K562 (cell line): ENCODE results near the gene SPAG9. TPM values are rescaled to one million over a fixed set of nuclear protein-coding genes. Genes with fewer than 3 reads are reported as not detected.

ENCODE experiments used
- CHD7 ChIP-seq: fragments of 200-600 bp; sonication (generic); IDR thresholded peaks from one replicate; pipeline ENCODE4 v1.6.1; 2012; ENCODE audit warnings: mild to moderate bottlenecking, low read depth, low read length, inconsistent platforms
- DMBX1 ChIP-seq: fragments of 250-450 bp; sonication (Bioruptor Pico); IDR thresholded peaks from 2 replicates; pipeline ENCODE4 v1.8.0; 2022; ENCODE audit warnings: inconsistent platforms, mild to moderate bottlenecking, moderate library complexity, borderline replicate concordance
- NR0B1 ChIP-seq: fragments of 450-650 bp; IDR thresholded peaks from one replicate; pipeline ENCODE4 v1.6.1; 2018; ENCODE audit warnings: mild to moderate bottlenecking, moderate library complexity; ENCODE audit not compliant: partially characterized antibody
- RBFOX2 ChIP-seq: fragments of 200-400 bp; formaldehyde crosslinking; IDR thresholded peaks from 2 replicates; pipeline ENCODE4 v1.6.1; 2017; ENCODE audit warnings: low read depth, mild to moderate bottlenecking, low read length, moderate library complexity
- RBM14 ChIP-seq: fragments of 200-400 bp; formaldehyde crosslinking; IDR thresholded peaks from 2 replicates; pipeline ENCODE4 v1.6.1; 2018; ENCODE audit warnings: low read depth, mild to moderate bottlenecking, low read length, moderate library complexity, borderline replicate concordance; ENCODE audit not compliant: insufficient read depth
- SMAD2 ChIP-seq: fragments of 150-350 bp; IDR thresholded peaks from 2 replicates; pipeline ENCODE4 v1.6.1; 2014; ENCODE audit warnings: low read depth, mild to moderate bottlenecking, low read length
- SP2 ChIP-seq: IDR thresholded peaks from 2 replicates; pipeline ENCODE4 v1.6.1; 2011; ENCODE audit warnings: mild to moderate bottlenecking, low read depth, low read length, moderate library complexity; ENCODE audit not compliant: poor library complexity, severe bottlenecking; ENCODE audit errors: extremely low read depth
- TFAM ChIP-seq: fragments of 250-450 bp; sonication (Bioruptor Pico); conservative IDR thresholded peaks from 2 replicates; pipeline ENCODE4 v1.5.0; 2021; ENCODE audit warnings: mild to moderate bottlenecking, moderate library complexity
- THRB ChIP-seq: fragments of 450-650 bp; formaldehyde crosslinking; conservative IDR thresholded peaks from 2 replicates; pipeline ENCODE4 v1.4.0; 2022; ENCODE audit warnings: mild to moderate bottlenecking, missing genetic modification characterization
- ZNF140 ChIP-seq: fragments of 250-450 bp; sonication (Bioruptor Pico); IDR thresholded peaks from 2 replicates; pipeline ENCODE4 v1.8.0; 2021; ENCODE audit warnings: moderate library complexity, mild to moderate bottlenecking, inconsistent platforms
- ZNF174 ChIP-seq: fragments of 250-450 bp; sonication (Bioruptor Pico); IDR thresholded peaks from 2 replicates; pipeline ENCODE4 v1.4.0; 2020; ENCODE audit warnings: mild to moderate bottlenecking
- polyA plus RNA-seq, 8 experiments: library from polyadenylated mRNA; depleted of rRNA in 4 of 8; stranded (reverse) in 5 of 8; unstranded in 3 of 8; fragments of >200 nt; fragmentation: Nextera tagmentation in 2 of 8; fragmentation: Illumina TruSeq in 1 of 8; extraction: Ambion mirVana in 2 of 8; extraction: Trizol in 1 of 8; gene quantifications; 2 replicates each; pipeline versions ENCODE4 v1.2.1 to v1.2.3, GENCODE V29; 2011 to 2014; ENCODE audit warnings: inconsistent platforms in 1 of 8, missing spikeins in 1 of 8
- total RNA-seq, 7 experiments: library from RNA; depleted of rRNA in 6 of 7; stranded (reverse); fragments of >200 nt in 6 of 7; fragmentation: Illumina TruSeq in 2 of 7; extraction: Trizol in 2 of 7; gene quantifications; 2 replicates each; pipeline versions ENCODE4 v1.2.1 to v1.2.3, GENCODE V29; 2011 to 2021; ENCODE audit warnings: low replicate concordance in 1 of 7

Gene SPAG9
- total and polyA plus RNA-seq, 9 of the 15 experiments (the other 6 are each of a cell fraction or from before 2014, with no cell fraction given), result 12.2 to 99.2 (median 58.2) TPM

- no peak for TF ChIP-seq CHD7
- TF ChIP-seq SP2, result no peak
- TF ChIP-seq ZNF174 (CRISPR knock-in tag), result no peak
- no peak for TF ChIP-seq DMBX1
- TF ChIP-seq NR0B1, result no peak
- no peak for TF ChIP-seq SMAD2
- TF ChIP-seq THRB (CRISPR knock-in tag), result no peak
- no peak for TF ChIP-seq RBFOX2
- no peak for TF ChIP-seq ZNF140 (CRISPR knock-in tag)
- no peak for TF ChIP-seq TFAM (CRISPR knock-in tag)
- TF ChIP-seq RBM14, result no peak
- TF ChIP-seq, all 486 proteins: peak for 0
Measured at GRCh38 chr17:50914505-50915063, 206.1 kb downstream of the SPAG9 start (continued).
